GM12878 (cell line): Measurements from ENCODE around the gene TNNT1. TPM values are rescaled to one million over a fixed set of nuclear protein-coding genes. Genes with fewer than 3 reads are reported as not detected.

Source experiments
- ATAC-seq: fragments of 200-7000 bp; cut with Tn5 transposase; 3 replicates; pipeline ENCODE4 v1.9.1; 2020; ENCODE audit warnings: mild to moderate bottlenecking, moderate library complexity
- BruUV-seq: library from RNA; stranded (reverse); fragments of 400-500 nt; replicated peaks from 2 replicates; lab custom pipeline; 2021; lab: Mats Ljungman, UMichigan
- CTCF ChIA-PET: fragments of 300-600 bp; sonication (Branson Sonifier 250); formaldehyde crosslinking; extraction: SDS; loops from one replicate; lab custom pipeline; 2021; ENCODE audit warnings: inconsistent platforms; lab: Yijun Ruan, JAX
- POLR2A ChIA-PET: fragments of 350-600 bp; formaldehyde crosslinking; extraction: SDS; loops from one replicate; lab custom pipeline; 2021; ENCODE audit warnings: inconsistent platforms; lab: Charles Lee
- RAD21 ChIA-PET: fragments of 300-600 bp; sonication (Branson Sonifier 250); formaldehyde crosslinking; loops from one replicate; lab custom pipeline; 2023; ENCODE audit warnings: antibody characterized with exemption; ENCODE audit not compliant: unreplicated experiment; lab: Charles Lee
- SMC1A ChIA-PET: fragments of 300-600 bp; sonication (Branson Sonifier 250); formaldehyde crosslinking; loops from one replicate; lab custom pipeline; 2023; ENCODE audit not compliant: unreplicated experiment, uncharacterized antibody; lab: Charles Lee
- DNase-seq: peaks from one replicate; pipeline ENCODE4 v3.0.0-alpha.2; 2011; ENCODE audit warnings: low read depth, low spot score
- FAIRE-seq: peaks from 3 replicates; lab custom pipeline; 2011; peaks lifted over from hg19 to GRCh38; lab: Jason Lieb, UNC
- H2AFZ ChIP-seq: 2 replicates; pipeline ENCODE4 v1.6.0; 2011; ENCODE audit warnings: low read depth, low read length, control low read depth; ENCODE audit not compliant: control insufficient read depth
- H3K27ac ChIP-seq: 2 replicates; pipeline ENCODE4 v1.5.1; 2011; ENCODE audit warnings: control low read depth; ENCODE audit not compliant: control insufficient read depth, insufficient read depth
- H3K27me3 ChIP-seq, 2 experiments: replicated peaks in 1 of 2; 2 replicates each; pipeline versions ENCODE4 v1.6.0 to v1.6.1; 2011; ENCODE audit warnings: low read length in 1 of 2; ENCODE audit not compliant: control insufficient read depth in 2 of 2, insufficient read depth in 2 of 2
- H3K36me3 ChIP-seq, 2 experiments: 2 replicates each; pipeline ENCODE4 v1.5.1; 2011; ENCODE audit warnings: low read length in 1 of 2; ENCODE audit not compliant: control insufficient read depth in 2 of 2, insufficient read depth in 2 of 2
- H3K4me1 ChIP-seq: 2 replicates; pipeline ENCODE4 v1.6.1; 2011; ENCODE audit warnings: mild to moderate bottlenecking, low read length, moderate library complexity, mixed read lengths; ENCODE audit not compliant: control insufficient read depth, insufficient read depth
- H3K4me2 ChIP-seq: 2 replicates; pipeline ENCODE4 v1.6.0; 2011; ENCODE audit warnings: control low read depth; ENCODE audit not compliant: control insufficient read depth, insufficient read depth
- H3K4me3 ChIP-seq: fragments of 200-600 bp; sonication (generic); 2 replicates; pipeline ENCODE4 v1.5.1; 2016
- H3K79me2 ChIP-seq: 2 replicates; pipeline ENCODE4 v1.6.0; 2011; ENCODE audit warnings: low read length; ENCODE audit not compliant: control insufficient read depth, insufficient read depth
- H3K9ac ChIP-seq: 2 replicates; pipeline ENCODE4 v1.8.0; 2011; ENCODE audit warnings: low read length, control low read depth, mixed read lengths; ENCODE audit not compliant: control insufficient read depth, insufficient read depth
- H3K9me3 ChIP-seq: replicated peaks from 3 replicates; pipeline ENCODE4 v1.5.1; 2011; ENCODE audit warnings: mild to moderate bottlenecking, low read length; ENCODE audit not compliant: control insufficient read depth, insufficient read depth
- H4K20me1 ChIP-seq: 2 replicates; pipeline ENCODE4 v1.6.0; 2011; ENCODE audit not compliant: control insufficient read depth, insufficient read depth
- EED ChIP-seq: sonication (generic); IDR thresholded peaks from 2 replicates; pipeline ENCODE4 v1.6.1; 2016; ENCODE audit warnings: antibody characterized with exemption, low read depth
- ZBED1 ChIP-seq: IDR thresholded peaks from 2 replicates; pipeline ENCODE4 v1.6.1; 2016; ENCODE audit warnings: borderline replicate concordance
- ZNF687 ChIP-seq: fragments of 450-650 bp; IDR thresholded peaks from 2 replicates; pipeline ENCODE4 v1.6.1; 2017; ENCODE audit warnings: mild to moderate bottlenecking, moderate library complexity
- WGBS: methylation state at CpG from one replicate; pipeline ENCODE4 v1.1.6; 2016; ENCODE audit warnings: low lambda C conversion rate; ENCODE audit not compliant: insufficient replicate concordance, insufficient coverage; ENCODE audit errors: missing lambda C conversion rate; 5-methylcytosine and 5-hydroxymethylcytosine counted together
- in situ Hi-C: fragments of 300-500 bp; cut with MboI; formaldehyde crosslinking; loops from 9 replicates; pipeline ENCODE4 v1.14.3; 2018; ENCODE audit warnings: mixed read lengths
- intact Hi-C: fragments of 100-400 bp; cut with micrococcal nuclease; formaldehyde crosslinking; loops from one replicate; pipeline ENCODE4 v1.14.2; 2022; ENCODE audit not compliant: unreplicated experiment
- polyA plus RNA-seq, 11 experiments: library from polyadenylated mRNA; depleted of rRNA in 4 of 11; unstranded in 6 of 11; stranded (reverse) in 5 of 11; fragments of >200 nt; fragmentation: Nextera tagmentation in 4 of 11; fragmentation: Illumina TruSeq in 1 of 11; extraction: Ambion mirVana in 4 of 11; extraction: Trizol in 1 of 11; gene quantifications; 1 replicate in 1 of 11; 2 replicates in 10 of 11; pipeline versions ENCODE4 v1.2.1 to v1.2.3, GENCODE V29; 2011 to 2016; ENCODE audit warnings: inconsistent platforms in 2 of 11, missing spikeins in 2 of 11, low read depth in 1 of 11
- total RNA-seq, 4 experiments: library from RNA; depleted of rRNA in 3 of 4; stranded (reverse); fragments of >200 nt in 3 of 4; fragmentation: Illumina TruSeq in 1 of 4; extraction: Trizol in 1 of 4; gene quantifications; 2 replicates each; pipeline versions ENCODE4 v1.2.1 to v1.2.3, GENCODE V29; 2013 to 2021
- TF ChIP-seq, protein P1 (sequence below): IDR thresholded peaks from 2 replicates; pipeline ENCODE4 v1.6.1; 2011; ENCODE audit warnings: mild to moderate bottlenecking, low read depth, low read length, moderate library complexity; ENCODE audit not compliant: insufficient replicate concordance
- TF ChIP-seq, protein P2 (sequence below): fragments of 450-650 bp; IDR thresholded peaks from 2 replicates; pipeline ENCODE4 v1.6.1; 2017; ENCODE audit warnings: mild to moderate bottlenecking

The TNNT1 gene
- total and polyA plus RNA-seq, 10 of the 15 experiments (the other 5 are each of a cell fraction or from before 2014, with no cell fraction given): 0.26 to 0.62 (median 0.37) TPM; not detected in 7

DNA sequence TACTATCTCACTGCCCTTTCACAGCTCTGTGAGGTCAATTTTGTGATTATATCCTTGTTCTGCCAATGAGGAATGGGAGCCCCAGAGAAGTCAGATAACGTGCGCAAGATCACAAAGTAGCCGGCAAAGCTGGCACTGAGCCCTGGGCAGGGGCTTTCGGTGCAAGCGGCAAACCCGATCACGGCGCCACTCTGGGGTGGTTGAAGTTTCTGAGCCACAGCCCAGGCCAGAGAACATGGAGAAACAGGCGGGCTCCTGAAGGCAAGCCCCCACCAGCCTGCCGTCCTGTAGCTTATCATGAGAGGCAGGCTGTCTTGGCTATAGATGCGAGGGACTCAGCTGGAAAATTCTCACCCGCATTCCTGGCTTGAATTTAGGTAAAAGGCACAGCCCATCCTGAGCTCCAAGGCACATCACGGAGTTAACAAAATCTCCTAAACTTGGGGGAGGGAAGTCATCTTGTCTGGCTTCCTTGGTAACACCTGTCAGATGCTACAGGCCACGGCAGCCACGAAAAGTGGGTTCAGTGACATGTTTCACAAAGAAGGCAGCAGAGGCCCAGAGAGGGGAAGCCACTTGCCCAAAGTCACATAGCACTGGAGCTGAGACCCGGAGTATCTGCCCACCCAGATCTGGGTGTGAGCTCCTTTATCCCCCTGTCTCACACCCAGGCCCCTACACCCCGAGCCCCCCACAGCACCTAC is 12.5 kb downstream of the TNNT1 start:
- Histone ChIP-seq H3K4me2 (no peak overlapping the region), H2AFZ (no peak overlapping the region), H3K27me3 (no peaks in the 10 kb centered on the region), H3K9me3 (no peaks in the 10 kb centered on the region), H4K20me1 (no peaks in the 10 kb centered on the region), H3K4me1 (peaks cover 13% of the 10 kb centered on the region), H3K36me3 (no peaks in the 10 kb centered on the region), H3K9ac (no peak overlapping the region), H3K4me3 (no peak overlapping the region), H3K27ac (no peak overlapping the region), H3K79me2 (no peaks in the 10 kb centered on the region)
- ATAC-seq: no peak
- intact Hi-C loops: no loop called here
- SMC1A ChIA-PET: interaction anchor here (0.9 to 1.4 kb wide), 2 partner anchors 15 to 651 kb away, joined by 3 to 5 read pairs; no protein-coding TSS in a partner anchor
- DNase-seq: no peak
- in situ Hi-C loops: no loop called here
- RAD21 ChIA-PET: no interaction called here
- 75% methylated on average over 16 of the region's 17 CpGs for WGBS
- no TSS peak for BruUV-seq
- TF ChIP-seq, protein P1, sequence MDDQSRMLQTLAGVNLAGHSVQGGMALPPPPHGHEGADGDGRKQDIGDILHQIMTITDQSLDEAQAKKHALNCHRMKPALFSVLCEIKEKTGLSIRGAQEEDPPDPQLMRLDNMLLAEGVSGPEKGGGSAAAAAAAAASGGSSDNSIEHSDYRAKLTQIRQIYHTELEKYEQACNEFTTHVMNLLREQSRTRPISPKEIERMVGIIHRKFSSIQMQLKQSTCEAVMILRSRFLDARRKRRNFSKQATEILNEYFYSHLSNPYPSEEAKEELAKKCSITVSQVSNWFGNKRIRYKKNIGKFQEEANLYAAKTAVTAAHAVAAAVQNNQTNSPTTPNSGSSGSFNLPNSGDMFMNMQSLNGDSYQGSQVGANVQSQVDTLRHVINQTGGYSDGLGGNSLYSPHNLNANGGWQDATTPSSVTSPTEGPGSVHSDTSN: no peak
- TF ChIP-seq ZNF687: no peak
- no peak for TF ChIP-seq EED
- TF ChIP-seq, protein P2, sequence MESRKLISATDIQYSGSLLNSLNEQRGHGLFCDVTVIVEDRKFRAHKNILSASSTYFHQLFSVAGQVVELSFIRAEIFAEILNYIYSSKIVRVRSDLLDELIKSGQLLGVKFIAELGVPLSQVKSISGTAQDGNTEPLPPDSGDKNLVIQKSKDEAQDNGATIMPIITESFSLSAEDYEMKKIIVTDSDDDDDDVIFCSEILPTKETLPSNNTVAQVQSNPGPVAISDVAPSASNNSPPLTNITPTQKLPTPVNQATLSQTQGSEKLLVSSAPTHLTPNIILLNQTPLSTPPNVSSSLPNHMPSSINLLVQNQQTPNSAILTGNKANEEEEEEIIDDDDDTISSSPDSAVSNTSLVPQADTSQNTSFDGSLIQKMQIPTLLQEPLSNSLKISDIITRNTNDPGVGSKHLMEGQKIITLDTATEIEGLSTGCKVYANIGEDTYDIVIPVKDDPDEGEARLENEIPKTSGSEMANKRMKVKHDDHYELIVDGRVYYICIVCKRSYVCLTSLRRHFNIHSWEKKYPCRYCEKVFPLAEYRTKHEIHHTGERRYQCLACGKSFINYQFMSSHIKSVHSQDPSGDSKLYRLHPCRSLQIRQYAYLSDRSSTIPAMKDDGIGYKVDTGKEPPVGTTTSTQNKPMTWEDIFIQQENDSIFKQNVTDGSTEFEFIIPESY: no peak
- no peak for TF ChIP-seq ZBED1
- POLR2A ChIA-PET: no interaction called here
- FAIRE-seq: no peak
- CTCF ChIA-PET: interaction anchor here (0.7 to 2.6 kb wide), 6 partner anchors 10 to 657 kb away, joined by 3 to 11 read pairs (median 3); no protein-coding TSS in a partner anchor
